Dendritic cell treated with granulocyte-macrophage colony-stimulating factor and Interleukin-4, amounts not matched to agents 40 ng/mL and 50 ng/mL, for 4 days (primary cell): ENCODE results near the gene FGFRL1.

Source experiments
- H3K27ac Mint-ChIP-seq: one replicate; pipeline ENCODE4 v1.8.0; 2022; ENCODE audit warnings: mild to moderate bottlenecking, mixed read lengths
- H3K27me3 Mint-ChIP-seq: one replicate; pipeline ENCODE4 v1.8.0; 2022; ENCODE audit warnings: mild to moderate bottlenecking, mixed read lengths
- H3K36me3 Mint-ChIP-seq: one replicate; pipeline ENCODE4 v1.8.0; 2022; ENCODE audit warnings: low read depth, mixed read lengths
- H3K4me1 Mint-ChIP-seq: one replicate; pipeline ENCODE4 v1.8.0; 2022; ENCODE audit warnings: low read depth, mixed read lengths
- H3K4me3 Mint-ChIP-seq: one replicate; pipeline ENCODE4 v1.8.0; 2022; ENCODE audit warnings: mild to moderate bottlenecking, moderate library complexity, mixed read lengths
- H3K9me3 Mint-ChIP-seq: one replicate; pipeline ENCODE4 v1.8.0; 2022; ENCODE audit warnings: mixed read lengths
- intact Hi-C: fragments of 100-400 bp; cut with micrococcal nuclease; formaldehyde crosslinking; loops from one replicate; pipeline ENCODE4 v1.15.0; 2022

FGFRL1 gene, protein sequence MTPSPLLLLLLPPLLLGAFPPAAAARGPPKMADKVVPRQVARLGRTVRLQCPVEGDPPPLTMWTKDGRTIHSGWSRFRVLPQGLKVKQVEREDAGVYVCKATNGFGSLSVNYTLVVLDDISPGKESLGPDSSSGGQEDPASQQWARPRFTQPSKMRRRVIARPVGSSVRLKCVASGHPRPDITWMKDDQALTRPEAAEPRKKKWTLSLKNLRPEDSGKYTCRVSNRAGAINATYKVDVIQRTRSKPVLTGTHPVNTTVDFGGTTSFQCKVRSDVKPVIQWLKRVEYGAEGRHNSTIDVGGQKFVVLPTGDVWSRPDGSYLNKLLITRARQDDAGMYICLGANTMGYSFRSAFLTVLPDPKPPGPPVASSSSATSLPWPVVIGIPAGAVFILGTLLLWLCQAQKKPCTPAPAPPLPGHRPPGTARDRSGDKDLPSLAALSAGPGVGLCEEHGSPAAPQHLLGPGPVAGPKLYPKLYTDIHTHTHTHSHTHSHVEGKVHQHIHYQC

DNA sequence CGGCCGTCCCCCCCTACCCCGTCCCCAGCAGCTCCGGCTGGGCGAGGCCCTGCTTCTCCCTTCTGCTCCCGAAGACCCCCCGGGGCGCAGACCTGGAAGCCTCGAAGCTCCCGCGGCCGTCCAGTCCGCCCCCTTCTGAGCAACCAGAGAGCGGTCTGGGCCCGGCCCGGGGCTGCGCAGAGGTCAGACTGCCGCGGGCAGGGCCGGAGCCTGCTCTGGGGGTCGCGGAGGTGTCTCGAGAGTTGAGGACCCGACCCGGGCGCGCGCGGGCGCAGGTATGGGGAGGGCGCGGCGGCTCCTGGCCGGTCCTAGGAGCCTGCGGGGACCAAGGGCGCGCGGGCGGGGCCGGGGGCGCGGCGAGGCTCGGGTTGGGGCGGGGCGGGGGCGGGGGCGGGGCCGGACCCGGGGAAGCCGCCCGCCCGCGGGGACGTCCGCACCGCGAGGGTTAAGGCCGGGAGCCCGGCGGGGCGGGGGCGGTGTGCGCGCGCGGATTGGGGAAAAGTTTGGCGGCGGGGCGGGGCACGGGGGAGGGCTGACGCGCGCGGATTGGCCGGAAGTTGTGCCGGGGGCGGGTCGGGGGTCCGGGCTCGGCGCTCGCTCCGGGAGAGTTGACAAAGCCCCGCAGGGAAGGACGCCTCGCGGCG, at the start of gene FGFRL1:
Gene FGFRL1 (plus strand): TSS at position 605 of the 644 bp plus-strand sequence. CDS start 860 bp downstream, outside the sequence.
- Mint-ChIP-seq H3K27me3 (peaks cover 35% of the 10 kb centered on the region), H3K27ac (peak within 1 kb of the TSS; percentile 75), H3K36me3 (peaks cover 5% of the 10 kb centered on the region), H3K4me3 (peak within 1 kb of the TSS; percentile 81), H3K9me3 (peaks cover 9% of the 10 kb centered on the region), H3K4me1 (peaks cover 37% of the 10 kb centered on the region)
- intact Hi-C loops = loop anchor here (10.0 kb wide), 1 partner anchor 234 kb away; the partner anchor contains the start of gene CTBP1

DNA sequence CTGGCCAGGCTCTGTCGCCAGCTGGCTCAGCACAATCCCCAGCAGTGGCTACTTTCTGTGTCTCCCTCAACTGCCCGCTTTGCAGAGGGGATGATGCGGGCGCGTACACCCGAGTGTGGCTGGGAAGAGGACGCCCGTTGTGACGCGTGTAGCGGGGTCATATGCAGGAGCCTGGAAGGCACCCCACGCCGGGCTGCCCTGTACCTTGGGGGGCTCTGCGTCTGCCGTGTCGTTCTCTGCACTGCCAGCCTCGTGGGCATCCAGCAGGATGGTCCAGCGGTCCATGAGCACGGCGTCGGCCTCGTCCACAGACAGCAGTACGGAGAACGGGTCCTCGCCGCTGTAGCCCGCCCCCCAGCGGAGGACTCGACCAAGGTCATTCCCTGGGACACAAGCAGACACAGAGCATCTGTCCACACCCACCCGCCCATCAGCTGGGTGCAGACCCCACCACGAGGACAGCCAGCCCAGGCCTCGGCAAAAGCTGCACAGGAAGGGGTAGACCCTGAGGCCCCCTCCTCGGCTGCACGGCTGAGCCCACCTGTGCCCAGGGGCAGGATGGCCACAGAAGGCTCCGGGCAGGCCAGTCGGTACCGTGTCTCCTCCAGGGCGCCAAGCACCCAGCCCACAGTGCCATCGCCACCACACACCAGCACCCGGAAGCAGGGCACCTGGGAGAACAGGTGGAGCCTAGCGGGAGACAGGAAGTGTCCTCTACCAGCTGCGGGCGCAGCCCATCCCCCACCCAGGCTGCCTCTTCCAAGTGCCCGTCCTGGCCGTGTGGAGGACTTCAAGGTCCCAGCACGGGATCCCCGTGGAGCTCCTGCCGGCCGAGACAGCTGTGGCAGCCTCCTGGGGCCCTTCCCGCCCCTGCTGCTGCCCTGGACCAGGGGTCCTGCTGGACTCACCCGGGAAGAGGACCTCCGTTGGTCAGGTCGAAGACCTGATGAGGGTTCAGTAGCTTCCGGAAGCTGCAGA, 48.9 kb upstream of the FGFRL1 start:
- no peak overlapping the region for H3K4me3 Mint-ChIP-seq

DNA sequence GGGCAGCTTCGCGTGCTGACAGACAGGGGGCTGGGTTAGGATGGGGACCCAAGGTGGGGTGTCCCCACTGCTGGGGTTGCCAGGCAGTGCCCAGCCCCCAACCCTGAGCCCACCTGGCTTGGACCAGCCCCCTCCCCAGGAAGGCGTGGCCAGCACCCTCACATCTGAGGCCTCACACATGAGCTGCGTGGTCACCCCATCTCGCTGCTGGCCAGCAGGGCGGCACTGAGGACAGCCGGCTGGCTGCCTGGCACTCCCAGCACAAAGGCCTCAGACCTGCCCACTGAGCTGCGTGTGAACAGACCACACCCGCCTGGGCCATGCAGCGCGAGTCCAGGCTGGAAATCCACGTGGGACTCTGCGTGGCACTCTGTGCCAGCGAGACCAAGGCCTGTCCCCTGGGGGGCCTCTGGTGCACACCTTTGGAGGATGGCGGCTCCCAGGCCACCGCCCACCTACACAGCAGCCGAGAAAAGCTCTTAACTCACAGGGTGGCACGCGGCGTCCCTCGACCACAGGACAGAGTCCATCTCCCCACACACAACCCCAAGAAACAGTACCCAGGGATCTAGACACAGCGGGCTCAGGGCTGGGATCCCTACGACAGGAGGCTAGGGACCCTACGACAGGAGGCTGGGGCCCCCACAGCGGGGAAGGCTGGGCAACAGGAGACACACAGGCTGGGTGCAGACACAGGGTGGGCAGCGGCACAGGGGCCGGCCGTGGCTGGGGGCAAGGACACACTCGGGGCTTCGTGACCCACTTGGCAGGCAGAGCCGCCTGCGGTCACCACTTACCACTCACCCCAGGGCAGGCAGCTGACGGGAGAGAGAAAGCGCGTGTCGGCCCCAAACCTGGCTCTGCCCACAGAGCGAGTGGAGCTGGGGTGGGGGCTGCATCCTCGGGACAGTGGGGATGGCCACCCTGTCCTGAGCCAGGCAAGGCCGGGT, 47.9 kb upstream of the FGFRL1 start:
- Mint-ChIP-seq H3K27ac (no peak overlapping the region), H3K27me3 (peaks cover 5% of the 10 kb centered on the region), H3K4me1 (no peaks in the 10 kb centered on the region), H3K36me3 (peaks cover 99% of the 10 kb centered on the region), H3K9me3 (no peaks in the 10 kb centered on the region), H3K4me3 (no peak overlapping the region)
- intact Hi-C loops = no loop called here

More for the DNA sequence above, 48.9 kb upstream of the FGFRL1 start:
- no peaks in the 10 kb centered on the region for H3K27me3 Mint-ChIP-seq
- no peaks in the 10 kb centered on the region for H3K4me1 Mint-ChIP-seq
- intact Hi-C loops = no loop called here
- H3K36me3 Mint-ChIP-seq = peaks cover 100% of the 10 kb centered on the region
- no peak overlapping the region for H3K27ac Mint-ChIP-seq
- H3K9me3 Mint-ChIP-seq = no peaks in the 10 kb centered on the region

DNA sequence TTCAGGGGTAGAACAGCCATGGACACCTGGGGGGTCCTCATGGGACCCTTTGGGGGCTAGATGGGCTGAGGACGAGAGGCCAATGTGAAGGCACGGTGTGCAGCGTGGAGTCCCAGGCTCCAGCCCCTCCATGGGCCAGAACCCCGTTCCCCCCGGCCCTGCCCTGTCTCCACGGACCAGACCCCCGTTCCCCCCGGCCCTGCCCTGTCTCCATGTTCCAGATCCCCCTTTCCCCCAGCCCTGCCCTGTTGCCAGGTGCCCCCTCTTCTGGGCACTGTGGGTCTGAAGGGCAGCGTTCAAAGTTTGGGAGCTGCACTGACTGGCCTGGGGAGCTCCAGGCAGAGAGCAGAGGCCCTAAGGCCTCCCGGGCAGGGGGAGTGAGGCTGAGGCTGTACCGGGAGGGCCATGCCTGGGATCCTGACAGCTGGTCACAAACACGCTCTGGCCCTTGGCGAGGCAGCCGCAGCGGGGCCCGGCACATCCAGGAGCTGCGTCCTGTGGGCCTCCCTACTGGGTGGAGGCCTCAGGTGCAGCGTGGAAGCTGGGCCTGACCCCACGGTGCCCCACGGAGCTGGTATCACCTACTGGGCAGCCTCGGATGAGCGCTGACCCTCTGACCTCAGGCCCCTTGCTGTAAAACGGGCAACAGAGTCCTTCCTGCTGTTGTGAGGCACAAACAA, 46.9 kb upstream of the FGFRL1 start:
- Mint-ChIP-seq H3K27me3 (peaks cover 12% of the 10 kb centered on the region), H3K27ac (no peak overlapping the region), H3K4me1 (peaks cover 5% of the 10 kb centered on the region), H3K36me3 (peaks cover 97% of the 10 kb centered on the region), H3K9me3 (no peaks in the 10 kb centered on the region), H3K4me3 (no peak overlapping the region)
- intact Hi-C loops = no loop called here

DNA sequence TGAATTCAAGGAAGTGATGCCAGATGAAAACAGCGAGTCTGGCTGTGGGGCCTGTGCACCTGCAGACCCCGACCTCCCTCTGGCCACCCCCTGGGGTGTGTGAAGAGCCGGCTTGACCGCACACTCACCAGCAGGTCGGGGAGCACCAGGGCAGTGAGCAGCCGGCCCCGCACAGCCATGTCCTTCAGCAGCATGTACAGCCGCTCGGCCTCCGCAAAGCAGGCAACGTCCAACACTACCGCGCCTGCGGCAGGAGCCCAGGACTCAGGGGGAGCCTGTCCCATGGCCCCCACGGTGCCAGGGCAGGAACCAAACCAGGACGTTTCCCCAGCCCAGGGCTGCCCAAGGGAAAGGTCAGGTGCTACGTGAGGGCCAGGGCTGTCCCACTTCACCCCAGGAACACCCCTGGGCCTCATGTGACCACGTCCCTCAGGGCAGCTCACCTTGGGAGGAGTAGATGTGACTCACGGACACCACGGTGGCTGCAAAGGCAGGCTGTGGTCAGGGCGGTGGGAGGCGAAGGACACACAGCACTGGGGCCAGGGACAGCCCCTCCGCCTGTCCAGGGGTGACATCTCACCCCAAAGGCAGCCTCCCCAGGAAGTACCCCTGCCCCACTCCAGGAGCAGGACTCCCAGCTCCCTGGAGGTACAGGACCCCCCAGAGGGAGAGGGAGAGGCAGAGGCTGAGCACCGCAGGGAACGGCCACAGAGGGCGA, 46.2 kb upstream of the FGFRL1 start:
- Mint-ChIP-seq H3K36me3 (peaks cover 90% of the 10 kb centered on the region), H3K4me3 (no peak overlapping the region), H3K27me3 (peaks cover 12% of the 10 kb centered on the region), H3K9me3 (no peaks in the 10 kb centered on the region), H3K27ac (no peak overlapping the region), H3K4me1 (peaks cover 9% of the 10 kb centered on the region)
- intact Hi-C loops = no loop called here

DNA sequence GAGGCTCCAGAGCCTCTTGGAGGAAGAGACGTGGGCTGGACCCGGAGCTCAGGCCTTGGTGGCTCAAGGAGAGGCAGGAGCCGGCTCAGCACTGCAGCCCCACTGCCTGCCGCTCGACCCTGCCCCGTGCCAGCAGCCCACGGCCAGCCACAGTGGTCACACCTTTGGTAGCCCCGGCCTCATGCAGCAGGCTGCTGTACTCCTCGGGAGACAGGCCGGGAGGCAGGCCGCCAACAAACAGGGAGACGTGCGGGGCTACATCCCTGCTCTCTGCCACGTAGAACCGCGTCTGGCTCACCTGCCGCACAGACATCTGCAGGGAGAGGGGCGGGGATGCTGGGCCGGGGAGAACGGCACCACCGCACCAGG, 45.7 kb upstream of the FGFRL1 start:
- Mint-ChIP-seq H3K4me1 (peaks cover 14% of the 10 kb centered on the region), H3K27me3 (peaks cover 12% of the 10 kb centered on the region), H3K36me3 (peaks cover 89% of the 10 kb centered on the region), H3K4me3 (no peak overlapping the region), H3K9me3 (no peaks in the 10 kb centered on the region), H3K27ac (no peak overlapping the region)
- intact Hi-C loops = no loop called here

DNA sequence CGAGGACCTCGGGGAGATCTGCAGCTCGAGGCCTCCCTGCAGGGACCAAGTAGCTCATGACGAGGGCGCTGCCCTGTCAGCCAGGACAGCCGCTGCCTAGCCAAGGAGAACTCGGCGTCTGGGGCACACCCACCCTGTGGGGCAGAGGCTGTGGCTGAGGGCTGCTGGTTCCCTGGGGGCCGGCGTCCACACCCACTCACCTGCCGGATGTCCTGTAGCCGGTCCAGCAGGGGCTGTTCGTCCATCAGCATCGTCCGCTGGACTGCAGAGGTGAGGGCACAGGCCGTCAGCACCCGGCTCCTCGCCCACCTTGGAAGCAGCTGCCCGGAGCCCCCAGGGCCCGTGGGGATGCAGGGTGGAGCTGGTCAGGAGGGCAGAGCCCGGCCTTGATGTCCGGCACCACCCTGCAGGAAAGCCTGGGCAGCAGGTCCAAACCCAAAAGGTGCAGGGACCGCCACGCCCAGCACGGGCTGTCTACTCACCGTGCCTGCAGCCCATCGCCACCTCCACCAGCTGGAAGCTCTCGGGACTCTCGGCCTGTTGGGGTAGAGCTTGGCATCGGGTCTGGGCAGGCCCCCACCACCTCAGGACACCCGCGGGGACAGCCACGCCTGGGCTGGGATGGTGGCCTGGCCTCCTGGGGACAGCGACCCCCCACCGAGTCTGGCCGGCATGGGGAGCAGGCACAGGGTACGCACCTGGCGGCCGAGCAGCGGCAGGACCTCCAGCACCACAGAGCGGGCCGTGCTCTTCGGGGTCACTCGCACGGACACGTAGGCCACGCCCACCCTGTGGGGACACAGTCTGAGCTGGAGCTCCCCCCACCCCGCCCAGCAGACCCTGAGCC, 44.9 kb upstream of the FGFRL1 start:
- Mint-ChIP-seq H3K9me3 (no peaks in the 10 kb centered on the region), H3K27ac (no peak overlapping the region), H3K4me3 (no peak overlapping the region)

DNA sequence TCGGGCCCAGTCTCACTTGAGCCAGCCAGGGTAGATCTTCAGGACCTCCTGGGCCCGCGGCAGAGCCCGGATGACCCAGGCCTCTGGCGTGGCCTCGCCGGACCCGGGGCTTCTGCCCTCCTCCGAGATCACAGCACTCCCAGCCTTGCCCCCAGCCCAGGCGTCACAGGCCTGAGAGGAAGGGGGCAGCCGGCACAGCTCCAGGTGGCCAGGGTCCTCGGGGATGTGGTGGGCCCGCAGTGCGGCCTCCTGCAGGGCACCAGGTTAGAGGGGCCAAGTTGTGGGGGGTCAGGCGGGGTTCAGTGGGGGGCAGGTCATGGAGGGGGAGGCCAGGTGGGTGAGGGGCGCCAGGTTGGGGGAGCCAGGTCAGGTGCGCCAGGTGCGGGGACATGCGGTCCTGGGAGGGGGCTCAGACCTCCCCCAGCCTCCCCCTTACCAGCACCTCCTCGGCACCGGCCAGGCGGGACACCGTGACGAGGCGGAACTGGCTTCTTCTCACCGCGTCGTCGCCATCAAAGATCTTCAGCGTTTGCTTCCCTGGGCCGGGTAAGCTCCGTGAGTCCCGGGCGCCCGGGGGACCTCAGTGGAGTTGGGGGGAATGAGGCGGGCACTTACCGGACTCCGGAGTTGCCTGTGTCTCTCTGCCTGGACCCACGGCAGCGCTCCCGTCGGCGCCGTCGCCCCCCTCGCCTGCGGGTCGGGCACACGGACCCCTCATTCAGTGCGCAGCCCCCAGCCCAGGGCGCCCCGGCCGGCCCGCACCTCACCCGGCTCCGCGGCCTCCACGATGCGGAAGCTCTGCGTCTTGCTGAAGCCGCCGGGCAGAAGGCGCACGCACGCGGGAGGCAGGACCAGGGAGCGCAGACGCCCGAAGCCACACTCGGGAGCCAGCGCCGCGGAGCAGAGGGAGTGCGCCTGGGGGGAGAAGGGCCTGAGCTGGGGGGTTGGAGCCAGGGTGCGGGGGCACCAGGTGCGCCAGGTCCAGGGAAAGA, 44.0 kb upstream of the FGFRL1 start:
- Mint-ChIP-seq H3K9me3 (no peaks in the 10 kb centered on the region), H3K27me3 (peaks cover 12% of the 10 kb centered on the region), H3K4me1 (peaks cover 29% of the 10 kb centered on the region), H3K4me3 (no peak overlapping the region), H3K36me3 (peaks cover 76% of the 10 kb centered on the region), H3K27ac (no peak overlapping the region)
- intact Hi-C loops = no loop called here

More for the DNA sequence above, 44.9 kb upstream of the FGFRL1 start:
- intact Hi-C loops = no loop called here
- H3K4me1 Mint-ChIP-seq = peaks cover 22% of the 10 kb centered on the region
- peaks cover 12% of the 10 kb centered on the region for H3K27me3 Mint-ChIP-seq
- H3K36me3 Mint-ChIP-seq = peaks cover 85% of the 10 kb centered on the region

DNA sequence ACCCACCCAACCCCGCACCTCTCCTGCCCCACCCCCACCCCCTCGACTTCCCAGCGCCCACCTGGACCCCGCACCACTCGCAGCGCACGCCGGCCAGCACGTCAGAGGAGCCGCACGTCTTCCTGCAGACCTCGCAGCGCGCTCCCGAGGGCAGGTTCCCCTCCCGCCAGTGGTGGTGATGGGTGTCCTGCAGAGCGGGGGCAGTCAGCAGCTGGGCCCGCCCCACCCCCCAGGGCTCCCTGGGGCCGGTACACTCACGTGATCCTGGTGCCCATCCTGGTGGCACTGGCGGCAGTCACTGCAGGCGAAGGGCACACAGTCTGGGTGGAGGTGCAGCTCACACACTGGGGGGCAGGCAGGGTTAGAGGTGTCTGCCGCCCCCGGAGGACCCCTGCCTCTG, 43.2 kb upstream of the FGFRL1 start:
- Mint-ChIP-seq H3K27me3 (peaks cover 12% of the 10 kb centered on the region), H3K4me3 (no peak overlapping the region), H3K36me3 (peaks cover 68% of the 10 kb centered on the region), H3K4me1 (peaks cover 32% of the 10 kb centered on the region), H3K27ac (no peak overlapping the region), H3K9me3 (no peaks in the 10 kb centered on the region)
- intact Hi-C loops = no loop called here

DNA sequence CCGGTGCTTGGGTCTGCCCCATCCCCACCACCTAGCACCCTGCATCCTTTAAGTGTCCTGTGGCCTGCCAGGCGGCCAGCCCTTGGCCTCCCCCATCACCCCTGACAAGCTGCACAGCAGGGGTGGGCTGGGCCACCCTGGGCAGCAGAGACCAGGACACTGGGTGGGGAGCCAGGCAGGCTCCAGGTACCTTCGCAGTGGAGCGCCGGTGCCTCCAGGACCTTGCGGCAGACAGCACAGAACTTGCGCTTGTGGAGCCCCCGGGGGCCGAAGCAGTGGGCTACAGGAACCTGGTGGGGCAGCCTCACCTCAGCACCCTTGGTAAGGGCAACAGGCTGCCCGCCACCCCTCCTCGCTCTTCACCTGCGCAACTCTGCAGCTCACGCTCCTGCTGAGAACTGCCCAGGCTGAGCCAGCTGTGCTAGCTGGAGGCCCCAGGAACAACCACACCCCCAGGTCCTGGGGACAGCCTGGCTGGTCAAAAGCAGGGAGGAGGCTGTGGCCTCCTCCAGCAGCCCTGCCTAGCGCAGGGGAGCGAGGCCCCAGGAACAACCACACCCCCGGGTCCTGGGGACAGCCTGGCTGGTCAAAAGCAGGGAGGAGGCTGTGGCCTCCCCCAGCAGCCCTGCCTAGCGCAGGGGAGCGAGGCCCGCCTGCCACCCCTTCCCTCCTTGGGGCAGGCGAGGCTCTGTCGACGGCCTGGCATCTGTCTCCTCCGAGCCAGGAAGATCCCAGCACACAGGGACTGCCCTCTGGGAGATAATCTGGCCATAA, 42.6 kb upstream of the FGFRL1 start:
- Mint-ChIP-seq H3K4me3 (peak overlapping the region; percentile 6), H3K27me3 (peaks cover 12% of the 10 kb centered on the region), H3K27ac (no peak overlapping the region), H3K9me3 (no peaks in the 10 kb centered on the region), H3K4me1 (peaks cover 32% of the 10 kb centered on the region), H3K36me3 (peaks cover 62% of the 10 kb centered on the region)
- intact Hi-C loops = no loop called here
